GM18526 (cell line): Measurements from ENCODE around the gene HOMER2.

ENCODE experiments used
- POLR2A ChIP-seq: IDR thresholded peaks from 3 replicates; pipeline ENCODE4 v1.6.1; 2011; ENCODE audit not compliant: insufficient read length; ENCODE audit errors: extremely low read depth

Gene HOMER2

GRCh38 chr15:82894971-82895520 lies 57.5 kb downstream of the HOMER2 start:
- TF ChIP-seq POLR2A, result no peak

GRCh38 chr15:82892573-82892972 lies 59.9 kb downstream of the HOMER2 start:
- no peak for TF ChIP-seq POLR2A

GRCh38 chr15:82890995-82891390 lies 61.5 kb downstream of the HOMER2 start:
- TF ChIP-seq POLR2A, result no peak

GRCh38 chr15:82890338-82890994 lies 62.1 kb downstream of the HOMER2 start:
- no peak for TF ChIP-seq POLR2A

- no peak for TF ChIP-seq POLR2A
These were observed 70.1 kb downstream of the HOMER2 start for GRCh38 chr15:82882273-82882928.

GRCh38 chr15:82881747-82882146 lies 70.8 kb downstream of the HOMER2 start:
- TF ChIP-seq POLR2A, result no peak

- no peak for TF ChIP-seq POLR2A
These were observed 71.8 kb downstream of the HOMER2 start for GRCh38 chr15:82880704-82881103.

GRCh38 chr15:82878325-82878724 lies 74.2 kb downstream of the HOMER2 start:
- no peak for TF ChIP-seq POLR2A

GRCh38 chr15:82877825-82878224 lies 74.7 kb downstream of the HOMER2 start:
- TF ChIP-seq POLR2A, result no peak

- TF ChIP-seq POLR2A, result no peak
These were observed 77.0 kb downstream of the HOMER2 start for GRCh38 chr15:82875411-82876003.

- no peak for TF ChIP-seq POLR2A
These were observed 77.6 kb downstream of the HOMER2 start for GRCh38 chr15:82874961-82875360.

GRCh38 chr15:82874267-82874666 lies 78.3 kb downstream of the HOMER2 start:
- TF ChIP-seq POLR2A, result no peak

- no peak for TF ChIP-seq POLR2A
These were observed 79.4 kb downstream of the HOMER2 start for GRCh38 chr15:82873000-82873680.

- TF ChIP-seq POLR2A, result no peak
These were observed 80.6 kb downstream of the HOMER2 start for GRCh38 chr15:82871832-82872484.

GRCh38 chr15:82871358-82871757 lies 81.2 kb downstream of the HOMER2 start:
- no peak for TF ChIP-seq POLR2A
